Germinal center (tissue), 1 donor: ENCODE results near the gene R3HDM4.
"Not testable (repeated sequence)": the region's sequence is repeated elsewhere in the genome, so short reads cannot be mapped to it uniquely, and the experiment has no call there.

ENCODE experiments used
- DNase-seq: peaks from one replicate; pipeline ENCODE4 v3.0.0; 2012; ENCODE audit warnings: mixed read lengths, low spot score

The R3HDM4 gene

GRCh38 chr19:913080-913748 lies at the start of gene R3HDM4:
R3HDM4 (minus strand) TSS chr19:913219; CDS start chr19:913157, 62 bp downstream.
- DNase-seq = peak; percentile 90

- no peak for DNase-seq
Observed at GRCh38 chr19:961866-962620, 49.0 kb upstream of the R3HDM4 start.

DNA sequence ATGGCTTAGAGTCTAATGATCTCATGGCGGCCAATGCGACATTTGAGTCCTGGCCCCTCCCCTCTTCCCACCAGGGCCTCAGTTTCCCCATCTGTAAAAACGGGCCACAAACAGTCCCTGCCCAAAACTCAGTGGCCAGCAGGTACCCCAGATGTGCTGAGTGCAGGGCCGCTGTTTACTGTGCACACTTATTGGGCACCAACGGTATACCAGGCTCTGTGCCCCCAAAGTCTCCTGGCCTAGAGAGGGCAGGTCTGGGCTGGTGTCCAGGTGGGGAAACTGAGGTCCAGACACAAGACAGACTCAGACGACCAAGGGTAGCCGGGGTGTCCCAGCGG lies 47.6 kb upstream of the R3HDM4 start:
- DNase-seq = no peak

DNA sequence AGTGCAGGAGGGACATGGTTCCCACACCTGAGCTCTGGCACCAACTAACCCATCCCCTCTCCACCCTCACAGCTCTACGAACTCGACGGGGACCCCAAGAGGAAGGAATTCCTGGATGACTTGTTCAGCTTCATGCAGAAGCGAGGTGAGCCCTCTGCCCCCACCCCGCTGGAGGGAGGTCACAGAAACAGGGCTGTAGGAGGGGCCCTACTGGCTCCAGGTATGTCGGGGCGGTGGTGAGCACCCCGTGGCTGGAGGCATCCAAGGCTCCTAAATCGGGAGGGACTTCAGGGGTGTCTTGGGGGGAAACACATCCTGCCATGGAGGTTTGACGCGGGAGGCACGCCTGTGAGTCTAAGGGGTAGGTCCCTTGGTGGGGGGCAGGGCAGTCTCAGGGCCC lies 47.0 kb upstream of the R3HDM4 start:
- no peak for DNase-seq

- DNase-seq = no peak
Observed at GRCh38 chr19:958967-959855, 46.2 kb upstream of the R3HDM4 start.

GRCh38 chr19:957578-957977 lies 44.6 kb upstream of the R3HDM4 start:
- DNase-seq = not testable (repeated sequence)

DNA sequence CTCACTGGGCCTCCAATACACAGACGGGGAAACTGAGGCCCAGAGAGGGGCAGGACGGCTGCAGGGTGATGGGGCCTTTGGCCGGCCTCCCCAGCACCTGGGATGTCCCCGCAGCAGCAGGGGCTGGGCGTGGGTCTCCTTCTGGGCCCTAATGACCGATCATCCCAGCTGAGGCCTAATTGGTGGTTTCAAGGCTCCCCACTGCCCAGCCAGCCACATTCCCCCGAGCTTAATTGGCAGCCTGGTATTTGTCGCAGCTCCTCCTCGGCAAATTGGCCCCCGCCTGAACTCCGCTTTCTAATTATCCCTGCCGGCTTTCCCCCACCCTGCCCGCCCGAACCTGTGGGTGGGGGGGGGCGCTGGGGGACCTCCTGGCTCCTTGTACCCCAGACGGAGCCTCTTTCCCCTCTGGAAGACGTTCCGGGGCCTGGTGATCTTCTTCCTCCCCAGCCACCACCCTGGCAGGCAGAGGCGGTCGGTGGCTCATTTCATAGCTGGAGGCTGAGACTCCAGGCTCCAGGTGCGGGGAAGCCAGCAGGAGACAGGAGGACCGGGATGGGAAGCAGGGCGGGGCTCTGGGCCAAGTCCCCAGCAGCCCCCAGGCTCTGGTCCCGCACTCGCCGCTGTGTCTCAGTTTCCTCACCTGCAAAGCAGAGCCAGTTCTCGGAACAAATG lies 43.9 kb upstream of the R3HDM4 start:
- DNase-seq = no peak

GRCh38 chr19:955803-956765 lies 43.1 kb upstream of the R3HDM4 start:
- DNase-seq = no peak

- DNase-seq = peak; percentile 40
Observed at GRCh38 chr19:954672-955494, 41.9 kb upstream of the R3HDM4 start.

GRCh38 chr19:954272-954671 lies 41.3 kb upstream of the R3HDM4 start:
- DNase-seq = no peak

DNA sequence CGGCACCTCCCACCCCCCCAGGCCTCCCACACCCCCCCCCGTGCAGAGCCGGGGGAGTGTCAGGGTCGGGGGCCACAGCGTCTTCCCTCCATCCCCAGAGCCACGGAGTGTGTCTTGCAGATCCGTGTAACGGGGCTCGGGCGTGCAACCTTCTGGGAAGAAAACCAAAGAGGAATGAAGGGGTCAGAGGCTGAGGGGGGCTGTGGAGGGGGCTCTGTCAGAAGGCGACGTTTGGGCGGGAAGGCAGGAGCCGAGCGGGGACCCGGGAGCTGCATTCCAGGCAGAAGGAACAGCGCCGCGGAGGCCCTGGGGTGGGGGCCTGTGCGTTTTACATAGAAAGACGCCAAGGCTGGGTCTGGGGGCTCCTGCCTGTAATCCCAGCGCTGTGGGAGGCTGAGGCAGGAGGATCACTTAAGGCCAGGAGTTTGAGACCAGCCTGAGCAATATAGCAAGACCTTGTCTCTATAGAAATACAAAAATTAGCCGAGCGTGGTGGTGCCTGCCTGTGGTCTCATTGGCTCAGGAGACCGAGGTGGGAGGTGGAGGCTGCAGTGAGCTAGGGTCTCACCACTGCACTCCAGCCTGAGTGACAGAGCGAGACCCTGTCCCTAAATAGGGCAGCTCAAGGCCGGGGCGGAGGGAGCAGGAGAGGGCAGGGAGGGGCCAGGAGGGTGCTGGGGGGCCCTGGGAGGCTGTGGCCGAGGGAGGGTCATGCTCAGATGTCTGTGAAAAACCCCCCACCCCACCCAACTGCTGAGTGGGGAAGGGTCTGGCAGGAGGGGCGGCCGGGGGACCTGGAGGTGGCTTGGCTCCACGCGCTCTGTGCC lies 40.6 kb upstream of the R3HDM4 start:
- DNase-seq = no peak

- DNase-seq = no peak
Observed at GRCh38 chr19:952680-953444, 39.8 kb upstream of the R3HDM4 start.

DNA sequence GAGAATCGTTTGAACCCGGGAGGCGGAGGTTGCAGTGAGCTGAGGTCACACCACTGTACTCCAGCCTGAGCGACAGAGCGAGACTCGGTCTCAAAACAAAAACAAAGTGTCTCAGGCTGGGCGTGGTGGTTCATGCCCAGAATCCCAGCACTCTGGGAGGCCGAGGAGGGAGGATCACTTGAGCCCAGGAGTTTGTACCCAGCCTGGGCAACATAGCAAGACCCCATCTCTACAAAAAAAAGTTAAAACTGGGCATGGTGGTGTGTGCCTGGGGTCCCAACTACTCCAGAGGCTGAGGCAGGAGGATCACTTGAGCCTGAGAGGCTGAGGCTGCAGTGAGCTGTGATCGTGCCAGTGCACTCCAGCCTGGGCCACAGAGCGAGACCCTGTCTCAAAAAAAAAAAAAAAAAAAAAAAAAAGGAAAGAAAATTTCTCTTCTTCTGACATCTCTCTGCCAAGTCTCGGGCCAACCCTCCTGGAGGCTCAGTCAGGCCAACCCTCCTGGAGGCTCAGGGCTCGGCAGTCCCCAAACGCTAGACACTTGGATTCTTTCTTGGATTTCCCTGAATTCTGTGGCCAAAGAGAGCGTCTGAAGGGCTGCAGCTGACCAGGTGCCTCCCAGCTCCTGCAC lies 39.1 kb upstream of the R3HDM4 start:
- no peak for DNase-seq

- DNase-seq = no peak
Observed at GRCh38 chr19:950352-951066, 37.5 kb upstream of the R3HDM4 start.

DNA sequence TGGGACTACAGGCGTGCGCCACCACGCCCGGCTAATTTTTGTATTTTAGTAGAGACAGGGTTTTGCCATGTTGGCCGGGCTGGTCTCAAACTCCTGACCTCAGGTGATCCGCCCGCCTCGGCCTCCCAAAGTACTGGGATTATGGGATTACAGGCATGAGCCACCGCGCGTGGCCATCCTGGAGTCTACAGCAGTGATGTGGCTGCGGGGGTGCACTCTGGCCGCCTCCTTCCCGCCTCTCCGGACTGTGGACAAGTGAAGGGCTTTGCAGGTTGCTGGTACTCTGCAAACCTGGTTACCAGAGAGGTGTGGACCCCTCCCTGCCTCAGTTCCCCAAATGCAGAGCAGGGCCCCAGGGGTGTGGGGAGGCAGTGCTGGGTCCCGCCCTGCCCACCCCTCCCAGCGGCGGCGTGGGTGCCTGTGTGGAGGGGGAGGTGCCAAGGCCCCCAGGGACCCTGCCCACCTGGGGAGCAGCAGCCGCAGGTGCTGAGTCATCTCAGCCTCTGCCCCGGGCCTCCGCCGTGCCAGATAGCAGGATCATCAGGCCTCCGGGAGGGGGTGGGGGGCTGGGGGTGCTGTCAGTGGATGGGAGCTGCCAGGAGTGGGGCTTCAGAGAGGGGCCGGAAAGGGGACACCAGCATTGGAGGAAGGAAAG lies 36.0 kb upstream of the R3HDM4 start:
- DNase-seq = peak; percentile 22

DNA sequence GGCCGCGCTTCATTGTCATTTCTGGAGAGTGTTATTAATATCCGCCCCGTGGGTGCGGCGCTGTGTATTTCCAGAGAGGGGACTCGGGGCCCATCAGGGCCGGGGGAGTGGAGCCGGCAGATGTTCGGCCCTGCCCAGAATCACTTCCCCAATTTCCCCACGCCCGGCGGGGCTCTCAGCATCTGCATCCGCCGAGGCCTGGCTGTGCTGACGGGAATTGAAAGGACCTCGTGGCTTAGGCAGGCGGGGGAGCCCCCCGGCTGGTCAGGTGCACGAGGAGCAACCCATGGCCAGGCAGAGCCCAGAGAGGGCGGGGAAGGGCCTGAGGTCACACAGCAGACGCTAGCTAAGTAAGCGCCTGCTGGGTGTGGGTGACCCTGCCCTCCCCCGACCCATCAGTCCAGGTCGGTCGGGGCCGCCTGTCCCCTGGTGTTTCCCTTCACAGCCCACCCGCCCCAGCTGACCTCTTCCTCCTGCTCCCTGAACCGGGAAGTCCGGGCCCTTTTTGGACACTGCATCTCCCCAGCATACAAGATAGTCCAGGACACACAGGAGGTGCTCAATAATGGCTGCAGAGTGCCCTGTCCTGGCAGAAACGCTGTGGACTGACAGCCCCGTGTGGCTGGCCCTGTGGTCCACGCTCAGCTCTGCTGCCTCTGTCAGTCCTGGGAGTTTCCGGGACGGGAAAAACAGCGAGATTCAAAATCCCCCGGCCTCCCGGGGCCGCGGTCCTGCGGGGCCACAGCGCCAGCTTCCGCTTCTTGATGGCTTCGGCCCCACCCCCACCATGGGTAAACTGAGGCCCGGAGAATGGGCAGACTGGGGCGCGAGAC lies 34.9 kb upstream of the R3HDM4 start:
- DNase-seq = peak; percentile 89
